HG03457 (cell line): Measurements from ENCODE around the gene ALDH1A2.
"Not testable (repeated sequence)": the region's sequence is repeated elsewhere in the genome, so short reads cannot be mapped to it uniquely, and the experiment has no call there.

Experiments used
- ATAC-seq: cut with Tn5 transposase; IDR thresholded peaks from one replicate; pipeline ENCODE4 v1.9.1; 2021; ENCODE audit warnings: moderate number of reproducible peaks; ENCODE audit not compliant: unreplicated experiment

ALDH1A2 gene

GRCh38 chr15:58069008-58069407 lies 3.5 kb upstream of the ALDH1A2 start:
- ATAC-seq = no peak

- ATAC-seq = no peak
Observed at GRCh38 chr15:58066042-58066867, 744 bp upstream of the ALDH1A2 start.

GRCh38 chr15:58064980-58065444 lies 499 bp downstream of the ALDH1A2 start:
- no peak for ATAC-seq

- no peak for ATAC-seq
Observed at GRCh38 chr15:58064082-58064979, 1.2 kb downstream of the ALDH1A2 start.

GRCh38 chr15:58063614-58064013 lies 1.9 kb downstream of the ALDH1A2 start:
- no peak for ATAC-seq

- ATAC-seq = no peak
Observed at GRCh38 chr15:58062983-58063382, 2.5 kb downstream of the ALDH1A2 start.

GRCh38 chr15:58062175-58062574 lies 3.3 kb downstream of the ALDH1A2 start:
- ATAC-seq = no peak

- ATAC-seq = no peak
Observed at GRCh38 chr15:58060575-58060974, 4.9 kb downstream of the ALDH1A2 start.

GRCh38 chr15:58058729-58059128 lies 6.8 kb downstream of the ALDH1A2 start:
- ATAC-seq = no peak

- no peak for ATAC-seq
Observed at GRCh38 chr15:58058073-58058472, 7.4 kb downstream of the ALDH1A2 start.

GRCh38 chr15:58057559-58057958 lies 8.0 kb downstream of the ALDH1A2 start:
- ATAC-seq = no peak

- no peak for ATAC-seq
Observed at GRCh38 chr15:58056015-58056414, 9.5 kb downstream of the ALDH1A2 start.

- no peak for ATAC-seq
Observed at GRCh38 chr15:58053315-58054153, 12.0 kb downstream of the ALDH1A2 start.

- no peak for ATAC-seq
Observed at GRCh38 chr15:58052334-58052733, 13.2 kb downstream of the ALDH1A2 start.

GRCh38 chr15:58049520-58050227 lies 15.8 kb downstream of the ALDH1A2 start:
- no peak for ATAC-seq

- ATAC-seq = no peak
Observed at GRCh38 chr15:58048261-58048660, 17.2 kb downstream of the ALDH1A2 start.

GRCh38 chr15:58047149-58047548 lies 18.4 kb downstream of the ALDH1A2 start:
- ATAC-seq = no peak

GRCh38 chr15:58046467-58046866 lies 19.0 kb downstream of the ALDH1A2 start:
- no peak for ATAC-seq

- not testable (repeated sequence) for ATAC-seq
Observed at GRCh38 chr15:58045376-58045775, 20.1 kb downstream of the ALDH1A2 start.

- ATAC-seq = no peak
Observed at GRCh38 chr15:58044551-58044950, 21.0 kb downstream of the ALDH1A2 start.
